Measurements from ENCODE around the gene AKAP7. TPM values are rescaled to one million over a fixed set of nuclear protein-coding genes. Genes with fewer than 3 reads are reported as not detected.
"Not testable (repeated sequence)": the region's sequence is repeated elsewhere in the genome, so short reads cannot be mapped to it uniquely, and the experiment has no call there.

The AKAP7 gene
- total RNA-seq, 1 donor from 2014 or later: 10.9 TPM

- no peak for DNase-seq (ENCODE audit: low spot score)
- intact Hi-C loops (cut with DNase I): no loop called here
Measured at GRCh38 chr6:131281471-131282270, 146.4 kb downstream of the AKAP7 start.

GRCh38 chr6:131282365-131282764 lies 147.1 kb downstream of the AKAP7 start:
- DNase-seq (ENCODE audit: low spot score): no peak
- intact Hi-C loops (cut with DNase I): no loop called here

- DNase-seq (ENCODE audit: low spot score): no peak
- intact Hi-C loops (cut with DNase I): no loop called here
Measured at GRCh38 chr6:131283466-131284175, 148.4 kb downstream of the AKAP7 start.

- intact Hi-C loops (cut with DNase I): no loop called here
- no peak for DNase-seq (ENCODE audit: low spot score)
Measured at GRCh38 chr6:131285548-131285947, 150.3 kb downstream of the AKAP7 start.

- DNase-seq (ENCODE audit: low spot score): no peak
- intact Hi-C loops (cut with DNase I): no loop called here
Measured at GRCh38 chr6:131286469-131287040, 151.3 kb downstream of the AKAP7 start.

GRCh38 chr6:131288214-131288613 lies 152.9 kb downstream of the AKAP7 start:
- no peak for DNase-seq (ENCODE audit: low spot score)
- intact Hi-C loops (cut with DNase I): no loop called here

- intact Hi-C loops (cut with DNase I): no loop called here
- no peak for DNase-seq (ENCODE audit: low spot score)
Measured at GRCh38 chr6:131290955-131291354, 155.7 kb downstream of the AKAP7 start.

- intact Hi-C loops (cut with DNase I): no loop called here
- DNase-seq (ENCODE audit: low spot score): no peak
Measured at GRCh38 chr6:131292145-131292938, 157.1 kb downstream of the AKAP7 start.

- no peak for DNase-seq (ENCODE audit: low spot score)
- intact Hi-C loops (cut with DNase I): no loop called here
Measured at GRCh38 chr6:131293472-131293911, 158.2 kb downstream of the AKAP7 start.

GRCh38 chr6:131295081-131295480 lies 159.8 kb downstream of the AKAP7 start:
- no peak for DNase-seq (ENCODE audit: low spot score)
- intact Hi-C loops (cut with DNase I): no loop called here

- DNase-seq (ENCODE audit: low spot score); intact Hi-C loops (cut with DNase I): not testable (repeated sequence)
Measured at GRCh38 chr6:131300826-131301225, 165.6 kb downstream of the AKAP7 start.

- intact Hi-C loops (cut with DNase I): no loop called here
- no peak for DNase-seq (ENCODE audit: low spot score)
Measured at GRCh38 chr6:131303338-131303930, 168.2 kb downstream of the AKAP7 start.

- no peak for DNase-seq (ENCODE audit: low spot score)
- intact Hi-C loops (cut with DNase I): no loop called here
Measured at GRCh38 chr6:131305037-131305850, 170.0 kb downstream of the AKAP7 start.

GRCh38 chr6:131309437-131309836 lies 174.2 kb downstream of the AKAP7 start:
- intact Hi-C loops (cut with DNase I): no loop called here
- no peak for DNase-seq (ENCODE audit: low spot score)

- intact Hi-C loops (cut with DNase I): no loop called here
- DNase-seq (ENCODE audit: low spot score): no peak
Measured at GRCh38 chr6:131314838-131315237, 179.6 kb downstream of the AKAP7 start.

GRCh38 chr6:131316654-131317053 lies 181.4 kb downstream of the AKAP7 start:
- intact Hi-C loops (cut with DNase I): no loop called here
- DNase-seq (ENCODE audit: low spot score): no peak

GRCh38 chr6:131317516-131317915 lies 182.2 kb downstream of the AKAP7 start:
- intact Hi-C loops (cut with DNase I): no loop called here
- no peak for DNase-seq (ENCODE audit: low spot score)

GRCh38 chr6:131321589-131321988 lies 186.3 kb downstream of the AKAP7 start:
- intact Hi-C loops (cut with DNase I): no loop called here
- DNase-seq (ENCODE audit: low spot score): no peak

GRCh38 chr6:131322125-131322524 lies 186.9 kb downstream of the AKAP7 start:
- intact Hi-C loops (cut with DNase I): no loop called here
- DNase-seq (ENCODE audit: low spot score): no peak
